Neural cell (in vitro differentiated cells): Measurements from ENCODE around the gene SUCLG2. TPM values are rescaled to one million over a fixed set of nuclear protein-coding genes. Genes with fewer than 3 reads are reported as not detected.

Source experiments
- H2AFZ ChIP-seq: fragments of 200-600, 300-800 bp; sonication (generic), shearing (Covaris generic); 2 replicates; pipeline ENCODE4 v1.6.0; 2014; ENCODE audit warnings: low read depth, mild to moderate bottlenecking, antibody characterized with exemption, low read length, moderate library complexity
- H3F3A ChIP-seq: fragments of 200-600 bp; shearing (Covaris generic); 2 replicates; pipeline ENCODE4 v1.6.1; 2016; ENCODE audit warnings: mild to moderate bottlenecking, moderate library complexity, mixed read lengths, antibody characterized with exemption, low read length; ENCODE audit not compliant: insufficient read depth, poor library complexity, severe bottlenecking
- H3K27ac ChIP-seq: fragments of 200-600, 300-800 bp; sonication (generic), shearing (Covaris generic); 2 replicates; pipeline ENCODE4 v1.5.1; 2014; ENCODE audit warnings: mild to moderate bottlenecking, low read length, moderate library complexity
- H3K27me3 ChIP-seq: fragments of 300-800, 200-600 bp; sonication (generic), shearing (Covaris generic); 2 replicates; pipeline ENCODE4 v1.6.0; 2014; ENCODE audit warnings: mild to moderate bottlenecking, low read depth, low read length, moderate library complexity; ENCODE audit not compliant: insufficient read depth
- H3K36me3 ChIP-seq: fragments of 300-800, 200-600 bp; sonication (generic), shearing (Covaris generic); 2 replicates; pipeline ENCODE4 v1.5.1; 2014; ENCODE audit warnings: mild to moderate bottlenecking, antibody characterized with exemption, low read length, moderate library complexity; ENCODE audit not compliant: insufficient read depth
- H3K4me2 ChIP-seq: fragments of 300-800, 200-600 bp; sonication (generic), shearing (Covaris generic); 2 replicates; pipeline ENCODE4 v1.6.0; 2014; ENCODE audit warnings: mild to moderate bottlenecking, low read length
- H3K4me3 ChIP-seq: fragments of 300-800, 200-600 bp; sonication (generic), shearing (Covaris generic); 2 replicates; pipeline ENCODE4 v1.5.1; 2014; ENCODE audit warnings: mild to moderate bottlenecking, low read length, moderate library complexity
- H3K79me2 ChIP-seq: fragments of 200-600 bp; shearing (Covaris generic); replicated peaks from 2 replicates; pipeline ENCODE4 v1.6.0; 2014; ENCODE audit warnings: mild to moderate bottlenecking, low read length, moderate library complexity; ENCODE audit not compliant: insufficient read depth
- H3K9ac ChIP-seq: fragments of 300-800, 200-600 bp; sonication (generic), shearing (Covaris generic); 2 replicates; pipeline ENCODE4 v1.6.1; 2016; ENCODE audit warnings: mild to moderate bottlenecking, low read length, mixed read lengths
- H3K9me2 ChIP-seq: fragments of 200-600 bp; shearing (Covaris generic); 2 replicates; pipeline ENCODE4 v1.6.1; 2016; ENCODE audit warnings: mild to moderate bottlenecking, low read length, mixed read lengths; ENCODE audit not compliant: insufficient read depth
- H3K9me3 ChIP-seq: fragments of 200-600, 300-800 bp; sonication (generic), shearing (Covaris generic); 2 replicates; pipeline ENCODE4 v1.6.1; 2016; ENCODE audit warnings: mild to moderate bottlenecking, mixed run types, low read length, moderate library complexity, mixed read lengths
- H4K20me1 ChIP-seq: fragments of 200-600 bp; shearing (Covaris generic); 2 replicates; pipeline ENCODE4 v1.6.1; 2016; ENCODE audit warnings: mild to moderate bottlenecking, mixed run types; ENCODE audit not compliant: insufficient read depth
- EP300 ChIP-seq: fragments of 450-650 bp; conservative IDR thresholded peaks from 2 replicates; pipeline ENCODE4 v1.6.1; 2014; ENCODE audit warnings: antibody characterized with exemption, mild to moderate bottlenecking, moderate library complexity; ENCODE audit not compliant: poor library complexity, severe bottlenecking
- EZH2 ChIP-seq: fragments of 200-600, 300-800 bp; shearing (Covaris generic), sonication (generic); IDR thresholded peaks from 2 replicates; pipeline ENCODE4 v1.6.1; 2014; ENCODE audit warnings: antibody characterized with exemption, low read length, borderline replicate concordance, mild to moderate bottlenecking; ENCODE audit not compliant: insufficient read depth, poor library complexity, severe bottlenecking
- MXI1 ChIP-seq: fragments of 450-650 bp; conservative IDR thresholded peaks from 2 replicates; pipeline ENCODE4 v1.6.1; 2014; ENCODE audit warnings: antibody characterized with exemption, mild to moderate bottlenecking; ENCODE audit not compliant: poor library complexity, severe bottlenecking
- POLR2AphosphoS5 ChIP-seq: IDR thresholded peaks from 2 replicates; pipeline ENCODE4 v1.6.1; 2012
- RAD21 ChIP-seq: fragments of 450-650 bp; conservative IDR thresholded peaks from 2 replicates; pipeline ENCODE4 v1.6.1; 2014; ENCODE audit warnings: antibody characterized with exemption, mild to moderate bottlenecking, moderate library complexity
- SMC3 ChIP-seq: fragments of 450-650 bp; conservative IDR thresholded peaks from 2 replicates; pipeline ENCODE4 v1.6.1; 2014; ENCODE audit warnings: antibody characterized with exemption, mild to moderate bottlenecking, moderate library complexity; ENCODE audit not compliant: poor library complexity
- TAF1 ChIP-seq: IDR thresholded peaks from 2 replicates; pipeline ENCODE4 v1.6.1; 2012; ENCODE audit warnings: low read depth
- polyA plus RNA-seq: library from polyadenylated mRNA; depleted of rRNA; stranded (reverse); fragments of >200 nt; gene quantifications from 2 replicates; pipeline ENCODE4 v1.2.3, GENCODE V29; 2014
- TF ChIP-seq, protein P1 (sequence below): fragments of 450-650 bp; IDR thresholded peaks from 2 replicates; pipeline ENCODE4 v1.5.1; 2014; ENCODE audit warnings: antibody characterized with exemption, mild to moderate bottlenecking, moderate library complexity; ENCODE audit not compliant: poor library complexity, severe bottlenecking
- TF ChIP-seq, protein P2 (sequence below): IDR thresholded peaks from 2 replicates; pipeline ENCODE4 v1.6.1; 2012; ENCODE audit warnings: borderline replicate concordance

The SUCLG2 gene
- polyA plus RNA-seq, 1 donor from 2014 or later, result 0.15 TPM

DNA sequence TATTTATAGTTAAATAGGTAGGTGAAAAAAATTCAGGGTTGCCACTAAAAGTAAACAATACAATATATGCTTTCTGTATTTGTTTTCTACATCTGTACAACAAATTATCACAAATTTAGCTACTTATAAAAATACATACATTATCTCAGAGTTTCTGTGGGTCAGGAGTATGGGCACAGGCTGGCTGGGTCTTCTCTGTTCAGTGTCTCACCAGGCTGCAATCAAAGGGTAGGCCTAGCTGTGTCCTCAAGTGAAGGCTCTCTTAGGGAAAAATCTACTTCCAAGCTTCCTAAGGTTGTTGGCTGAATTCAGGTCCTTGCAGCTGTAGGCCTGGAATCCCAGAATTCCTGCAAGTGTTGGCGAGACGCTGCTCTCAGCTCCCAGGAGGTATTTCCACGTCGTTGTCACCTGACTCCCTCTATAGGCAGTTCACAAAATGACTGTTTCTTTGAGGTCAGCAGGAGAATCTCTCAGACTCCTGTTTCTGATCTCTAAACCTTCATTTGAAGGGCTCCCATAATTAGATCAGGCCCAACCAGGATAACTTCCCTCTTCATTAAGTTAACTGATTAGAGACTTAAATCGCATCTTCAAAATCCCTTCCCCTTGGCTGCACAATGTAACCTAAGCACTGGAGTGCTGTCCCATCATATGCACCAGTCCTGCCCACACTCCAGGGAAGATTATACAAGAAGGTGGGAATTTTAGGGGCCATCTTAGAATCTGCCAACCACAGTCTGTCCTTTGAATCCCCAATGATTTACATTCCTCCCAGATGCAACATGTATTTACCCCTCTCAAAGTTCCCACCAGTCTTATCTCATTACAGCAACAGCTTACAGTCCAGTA is 296.6 kb downstream of the SUCLG2 start:
- Histone ChIP-seq H4K20me1 (no peaks in the 10 kb centered on the region), H3K27ac (no peak overlapping the region), H3K9ac (no peak overlapping the region), H3K4me3 (no peak overlapping the region), H3K9me3 (no peaks in the 10 kb centered on the region), H3K9me2 (no peaks in the 10 kb centered on the region), H2AFZ (no peak overlapping the region), H3K27me3 (no peaks in the 10 kb centered on the region), H3K79me2 (no peaks in the 10 kb centered on the region), H3F3A (no peaks in the 10 kb centered on the region), H3K4me2 (no peak overlapping the region), H3K36me3 (no peaks in the 10 kb centered on the region)
- TF ChIP-seq POLR2AphosphoS5, result no peak

DNA sequence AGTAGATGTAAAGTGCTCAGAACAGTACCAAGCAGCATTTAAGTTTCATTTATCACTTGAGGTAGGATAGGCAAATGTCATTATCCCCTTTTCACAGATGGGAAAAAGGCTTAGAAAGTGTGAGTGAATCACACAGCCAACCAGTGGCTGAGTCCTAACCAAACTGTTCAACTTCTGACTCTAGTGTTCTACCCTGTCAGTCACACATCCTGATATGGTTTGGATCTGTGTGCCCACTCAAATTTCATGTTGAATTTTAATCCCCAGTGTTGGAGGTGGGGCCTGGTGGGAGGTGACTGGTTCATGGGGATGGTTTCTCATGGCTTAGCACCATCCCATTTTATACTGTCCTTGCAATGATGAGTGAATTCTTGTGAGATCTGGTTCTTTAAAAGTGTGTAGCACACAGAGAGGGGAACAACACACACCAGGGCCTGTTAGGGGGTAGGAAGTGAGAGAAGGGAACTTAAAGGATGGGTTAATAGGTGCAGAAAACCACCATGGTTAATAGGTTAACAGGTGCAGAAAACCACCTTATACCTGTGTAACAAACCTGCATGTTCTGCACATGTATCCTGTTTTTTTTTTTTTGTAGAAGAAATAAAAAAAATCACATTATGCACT is 304.7 kb downstream of the SUCLG2 start:
- Histone ChIP-seq H3K79me2 (no peaks in the 10 kb centered on the region), H3K4me3 (no peak overlapping the region), H3K9me3 (no peaks in the 10 kb centered on the region), H3K36me3 (no peaks in the 10 kb centered on the region), H3K4me2 (no peak overlapping the region), H4K20me1 (no peaks in the 10 kb centered on the region), H3F3A (no peaks in the 10 kb centered on the region), H3K27ac (no peak overlapping the region), H3K9ac (no peak overlapping the region), H2AFZ (no peak overlapping the region), H3K9me2 (no peaks in the 10 kb centered on the region), H3K27me3 (no peaks in the 10 kb centered on the region)
- TF ChIP-seq SMC3 (no peak), EZH2 (no peak), RAD21 (no peak), POLR2AphosphoS5 (no peak), MXI1 (no peak), EP300 (no peak), TAF1 (no peak)
- TF ChIP-seq, protein P1, sequence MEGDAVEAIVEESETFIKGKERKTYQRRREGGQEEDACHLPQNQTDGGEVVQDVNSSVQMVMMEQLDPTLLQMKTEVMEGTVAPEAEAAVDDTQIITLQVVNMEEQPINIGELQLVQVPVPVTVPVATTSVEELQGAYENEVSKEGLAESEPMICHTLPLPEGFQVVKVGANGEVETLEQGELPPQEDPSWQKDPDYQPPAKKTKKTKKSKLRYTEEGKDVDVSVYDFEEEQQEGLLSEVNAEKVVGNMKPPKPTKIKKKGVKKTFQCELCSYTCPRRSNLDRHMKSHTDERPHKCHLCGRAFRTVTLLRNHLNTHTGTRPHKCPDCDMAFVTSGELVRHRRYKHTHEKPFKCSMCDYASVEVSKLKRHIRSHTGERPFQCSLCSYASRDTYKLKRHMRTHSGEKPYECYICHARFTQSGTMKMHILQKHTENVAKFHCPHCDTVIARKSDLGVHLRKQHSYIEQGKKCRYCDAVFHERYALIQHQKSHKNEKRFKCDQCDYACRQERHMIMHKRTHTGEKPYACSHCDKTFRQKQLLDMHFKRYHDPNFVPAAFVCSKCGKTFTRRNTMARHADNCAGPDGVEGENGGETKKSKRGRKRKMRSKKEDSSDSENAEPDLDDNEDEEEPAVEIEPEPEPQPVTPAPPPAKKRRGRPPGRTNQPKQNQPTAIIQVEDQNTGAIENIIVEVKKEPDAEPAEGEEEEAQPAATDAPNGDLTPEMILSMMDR, result no peak
- TF ChIP-seq, protein P2, sequence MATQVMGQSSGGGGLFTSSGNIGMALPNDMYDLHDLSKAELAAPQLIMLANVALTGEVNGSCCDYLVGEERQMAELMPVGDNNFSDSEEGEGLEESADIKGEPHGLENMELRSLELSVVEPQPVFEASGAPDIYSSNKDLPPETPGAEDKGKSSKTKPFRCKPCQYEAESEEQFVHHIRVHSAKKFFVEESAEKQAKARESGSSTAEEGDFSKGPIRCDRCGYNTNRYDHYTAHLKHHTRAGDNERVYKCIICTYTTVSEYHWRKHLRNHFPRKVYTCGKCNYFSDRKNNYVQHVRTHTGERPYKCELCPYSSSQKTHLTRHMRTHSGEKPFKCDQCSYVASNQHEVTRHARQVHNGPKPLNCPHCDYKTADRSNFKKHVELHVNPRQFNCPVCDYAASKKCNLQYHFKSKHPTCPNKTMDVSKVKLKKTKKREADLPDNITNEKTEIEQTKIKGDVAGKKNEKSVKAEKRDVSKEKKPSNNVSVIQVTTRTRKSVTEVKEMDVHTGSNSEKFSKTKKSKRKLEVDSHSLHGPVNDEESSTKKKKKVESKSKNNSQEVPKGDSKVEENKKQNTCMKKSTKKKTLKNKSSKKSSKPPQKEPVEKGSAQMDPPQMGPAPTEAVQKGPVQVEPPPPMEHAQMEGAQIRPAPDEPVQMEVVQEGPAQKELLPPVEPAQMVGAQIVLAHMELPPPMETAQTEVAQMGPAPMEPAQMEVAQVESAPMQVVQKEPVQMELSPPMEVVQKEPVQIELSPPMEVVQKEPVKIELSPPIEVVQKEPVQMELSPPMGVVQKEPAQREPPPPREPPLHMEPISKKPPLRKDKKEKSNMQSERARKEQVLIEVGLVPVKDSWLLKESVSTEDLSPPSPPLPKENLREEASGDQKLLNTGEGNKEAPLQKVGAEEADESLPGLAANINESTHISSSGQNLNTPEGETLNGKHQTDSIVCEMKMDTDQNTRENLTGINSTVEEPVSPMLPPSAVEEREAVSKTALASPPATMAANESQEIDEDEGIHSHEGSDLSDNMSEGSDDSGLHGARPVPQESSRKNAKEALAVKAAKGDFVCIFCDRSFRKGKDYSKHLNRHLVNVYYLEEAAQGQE, result no peak
